Adrenal gland (tissue), 12 donors: ENCODE measurements around the gene TRIB2. TPM values are rescaled to one million over a fixed set of nuclear protein-coding genes. Genes with fewer than 3 reads are reported as not detected.

Experiments used
- DNase-seq, 7 donors: peaks; one replicate each; pipeline ENCODE4 v3.0.0-alpha.2; 2019 to 2020
- H3K27ac ChIP-seq, 5 donors: fragments of 200-600 bp; sonication (generic) in 4 of 5; 1 replicate in 3 of 5; 2 replicates in 2 of 5; pipeline versions ENCODE4 v1.5.1 to v1.8.0; 2016 to 2020; ENCODE audit warnings: mild to moderate bottlenecking in 1 of 5
- H3K27me3 ChIP-seq: fragments of 200-600 bp; 2 replicates; pipeline ENCODE4 v1.8.0; 2021
- H3K36me3 ChIP-seq, 2 donors: fragments of 200-600 bp; replicated peaks in 1 of 2; 1 replicate in 1 of 2; 2 replicates in 1 of 2; pipeline versions ENCODE4 v1.5.1 to v1.8.0; 2018 to 2022
- H3K4me1 ChIP-seq, 2 donors: fragments of 200-600 bp; replicated peaks in 1 of 2; 1 replicate in 1 of 2; 2 replicates in 1 of 2; pipeline versions ENCODE4 v1.5.1 to v1.8.0; 2018 to 2021
- H3K4me3 ChIP-seq, 4 donors: fragments of 200-600 bp; sonication (generic) in 3 of 4; one replicate each; pipeline ENCODE4 v1.5.1; 2016 to 2018
- H3K9me3 ChIP-seq, 3 donors: fragments of 200-600 bp; sonication (generic) in 1 of 3; replicated peaks in 1 of 3; 1 replicate in 2 of 3; 2 replicates in 1 of 3; pipeline versions ENCODE4 v1.5.1 to v1.8.0; 2016 to 2021
- CTCF ChIP-seq, 6 experiments: fragments of 450-650 bp in 4 of 6; fragments of 200-600 bp in 2 of 6; sonication (generic) in 1 of 6; IDR thresholded peaks; 1 replicate in 5 of 6; 2 replicates in 1 of 6; pipeline versions ENCODE4 v1.5.1 to v1.8.0; 2016 to 2021; ENCODE audit warnings: antibody characterized with exemption in 6 of 6, mild to moderate bottlenecking in 2 of 6, moderate library complexity in 1 of 6
- POLR2A ChIP-seq, 2 donors: fragments of 450-650 bp; IDR thresholded peaks; one replicate each; pipeline ENCODE4 v1.6.1; 2017; ENCODE audit warnings: antibody characterized with exemption in 2 of 2, mild to moderate bottlenecking in 2 of 2, moderate library complexity in 1 of 2
- WGBS, 4 donors: extraction: QIAGEN DNeasy Blood & Tissue Kit in 2 of 4; methylation state at CpG; one replicate each; pipeline versions ENCODE4 v1.1.5 to v1.1.7; 2013 to 2017; 5-methylcytosine and 5-hydroxymethylcytosine counted together
- intact Hi-C, 2 donors: fragments of 100-400 bp; cut with DNase I; formaldehyde crosslinking; loops; one replicate each; pipeline versions ENCODE4 v1.14.1 to v1.15.0; 2022 to 2023
- polyA plus RNA-seq, 3 donors: library from polyadenylated mRNA; stranded (reverse); fragments of 200-250 nt in 2 of 3; fragments of 350-450 nt in 1 of 3; fragmentation: Illumina TruSeq in 1 of 3; extraction: RNeasy Lipid Tissue Mini Kit (QIAGEN cat#74804) in 1 of 3; gene quantifications; one replicate each; pipeline ENCODE4 v1.2.3, GENCODE V29; 2013 to 2014
- total RNA-seq, 9 donors: library from RNA; depleted of rRNA in 4 of 9; stranded (reverse); fragments of >200 nt in 4 of 9; fragments of 120-200 nt in 1 of 9; fragmentation: NEBNext Ultra II Directional in 1 of 9; extraction: Animal tissue kit (Norgen Biotek cat#: 25700) in 1 of 9; gene quantifications; one replicate each; pipeline versions ENCODE4 v1.1.0 to v1.2.4, GENCODE V29; 2013 to 2023
- donor health status: healthy with polysubstance abuse.
- donor health status: Bipolar disorder and iron deficiency.
- donor health status: DM: yes; HTN: yes; CAD: no.
- donor health status: DM: no; HTN: no; CAD: no.
- donor health status: DM: no; HTN: no; CAD: no.
- donor health status: DM: yes; HTN: yes; CAD: no.

The TRIB2 gene
- total and polyA plus RNA-seq, 12 donors: 35.5 to 263 (median 112) TPM

- Histone ChIP-seq H3K4me1 (peaks cover 0 to 7% of the 10 kb centered on the region in 2 donors), H3K27ac (no peak overlapping the region), H3K4me3 (no peak overlapping the region), H3K36me3 (no peaks in the 10 kb centered on the region), H3K27me3 (no peaks in the 10 kb centered on the region), H3K9me3 (no peaks in the 10 kb centered on the region)
- intact Hi-C loops: no loop called here
- DNase-seq: no peak
- TF ChIP-seq CTCF (IDR thresholded peaks at IDR 0.05) (no peak), POLR2A (IDR thresholded peaks at IDR 0.05) (no peak)
- 88 to 100% (median 93%) methylated on average over 1 of the region's 1 CpG for WGBS, 4 donors
These were observed 11.5 kb upstream of the TRIB2 start for GRCh38 chr2:12705230-12705629.

DNA sequence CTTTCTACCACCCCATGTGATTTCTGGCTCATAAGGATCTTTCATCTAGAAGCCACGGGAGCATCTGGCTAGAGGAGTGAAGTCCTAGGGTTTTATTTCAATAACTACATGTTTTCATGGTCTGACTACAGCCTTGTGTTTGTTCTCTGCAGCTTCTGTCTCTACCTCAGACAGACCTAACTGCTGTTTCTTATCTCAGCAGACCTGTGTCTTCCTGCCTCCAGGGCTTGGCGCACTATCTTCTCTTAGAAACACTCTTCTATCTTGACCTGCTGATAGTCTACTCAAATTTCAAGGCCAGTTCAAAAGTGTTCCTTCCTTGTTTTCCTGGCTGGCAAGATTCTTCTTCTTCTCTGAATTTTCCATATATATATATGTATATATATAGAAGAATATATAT is 11.0 kb upstream of the TRIB2 start:
- peaks cover 0 to 7% of the 10 kb centered on the region in 2 donors for H3K4me1 ChIP-seq
- H3K9me3 ChIP-seq: no peaks in the 10 kb centered on the region
- no peak overlapping the region for H3K4me3 ChIP-seq
- no peak for DNase-seq
- no peak overlapping the region for H3K27ac ChIP-seq
- H3K36me3 ChIP-seq: no peaks in the 10 kb centered on the region
- TF ChIP-seq POLR2A (IDR thresholded peaks at IDR 0.05) (no peak), CTCF (IDR thresholded peaks at IDR 0.05) (no peak)
- intact Hi-C loops: no loop called here
- 79 to 98% (median 93%) methylated on average over 2 of the region's 2 CpGs for WGBS, 4 donors
- no peaks in the 10 kb centered on the region for H3K27me3 ChIP-seq

- H3K4me3 ChIP-seq: no peak overlapping the region
- no peaks in the 10 kb centered on the region for H3K27me3 ChIP-seq
- 84 to 98% (median 96%) methylated on average over 8 of the region's 8 CpGs for WGBS, 4 donors
- no peaks in the 10 kb centered on the region for H3K4me1 ChIP-seq
- intact Hi-C loops: no loop called here
- TF ChIP-seq CTCF (IDR thresholded peaks at IDR 0.05): no peak
- no peak for TF ChIP-seq POLR2A (IDR thresholded peaks at IDR 0.05)
- DNase-seq: no peak
- no peak overlapping the region for H3K27ac ChIP-seq
- no peaks in the 10 kb centered on the region for H3K36me3 ChIP-seq
- H3K9me3 ChIP-seq: no peaks in the 10 kb centered on the region
These were observed 8.1 kb upstream of the TRIB2 start for GRCh38 chr2:12708508-12709206.

DNA sequence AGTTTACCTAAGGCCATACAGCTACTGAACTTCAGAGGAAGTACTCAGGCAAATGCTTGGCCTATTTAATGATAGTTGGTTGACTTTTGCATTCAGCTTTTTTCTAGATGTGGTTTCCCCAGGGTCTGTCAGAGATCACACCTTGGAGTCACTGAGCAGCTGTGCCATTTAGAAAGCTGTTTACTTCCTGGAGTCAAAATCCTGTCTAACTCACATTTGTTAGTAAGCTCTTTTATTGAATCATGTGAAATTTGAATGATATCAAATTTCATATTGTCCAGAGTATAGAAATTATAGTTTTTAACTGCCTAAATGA is 7.6 kb upstream of the TRIB2 start:
- intact Hi-C loops: no loop called here

More for the DNA sequence above, 7.6 kb upstream of the TRIB2 start:
- no peaks in the 10 kb centered on the region for H3K9me3 ChIP-seq
- no peak overlapping the region for H3K27ac ChIP-seq
- TF ChIP-seq POLR2A (IDR thresholded peaks at IDR 0.05) (no peak), CTCF (IDR thresholded peaks at IDR 0.05) (no peak)
- H3K36me3 ChIP-seq: no peaks in the 10 kb centered on the region
- H3K27me3 ChIP-seq: no peaks in the 10 kb centered on the region
- no peak overlapping the region for H3K4me3 ChIP-seq
- H3K4me1 ChIP-seq: peaks cover 0 to 4% of the 10 kb centered on the region in 2 donors
- DNase-seq: no peak
